Measurements from ENCODE around the gene GATAD2A.

DNA sequence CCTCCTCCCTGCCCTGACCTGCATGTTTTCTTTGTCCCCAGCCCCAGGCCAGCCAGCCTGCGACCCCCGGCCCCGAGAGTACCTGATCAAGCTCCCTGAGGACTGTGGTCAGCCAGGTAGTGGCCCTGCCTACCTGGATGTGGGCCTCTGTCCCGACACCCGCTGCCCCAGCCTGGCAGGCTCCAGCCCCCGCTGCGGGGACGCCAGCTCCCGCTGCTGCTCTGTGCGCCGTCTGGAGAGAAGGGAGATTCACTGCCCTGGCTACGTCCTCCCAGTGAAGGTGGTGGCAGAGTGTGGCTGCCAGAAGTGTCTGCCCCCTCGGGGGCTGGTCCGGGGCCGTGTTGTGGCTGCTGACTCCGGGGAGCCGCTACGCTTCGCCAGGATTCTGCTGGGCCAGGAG is 138.2 kb downstream of the GATAD2A start:
- TF ChIP-seq, protein P1, sequence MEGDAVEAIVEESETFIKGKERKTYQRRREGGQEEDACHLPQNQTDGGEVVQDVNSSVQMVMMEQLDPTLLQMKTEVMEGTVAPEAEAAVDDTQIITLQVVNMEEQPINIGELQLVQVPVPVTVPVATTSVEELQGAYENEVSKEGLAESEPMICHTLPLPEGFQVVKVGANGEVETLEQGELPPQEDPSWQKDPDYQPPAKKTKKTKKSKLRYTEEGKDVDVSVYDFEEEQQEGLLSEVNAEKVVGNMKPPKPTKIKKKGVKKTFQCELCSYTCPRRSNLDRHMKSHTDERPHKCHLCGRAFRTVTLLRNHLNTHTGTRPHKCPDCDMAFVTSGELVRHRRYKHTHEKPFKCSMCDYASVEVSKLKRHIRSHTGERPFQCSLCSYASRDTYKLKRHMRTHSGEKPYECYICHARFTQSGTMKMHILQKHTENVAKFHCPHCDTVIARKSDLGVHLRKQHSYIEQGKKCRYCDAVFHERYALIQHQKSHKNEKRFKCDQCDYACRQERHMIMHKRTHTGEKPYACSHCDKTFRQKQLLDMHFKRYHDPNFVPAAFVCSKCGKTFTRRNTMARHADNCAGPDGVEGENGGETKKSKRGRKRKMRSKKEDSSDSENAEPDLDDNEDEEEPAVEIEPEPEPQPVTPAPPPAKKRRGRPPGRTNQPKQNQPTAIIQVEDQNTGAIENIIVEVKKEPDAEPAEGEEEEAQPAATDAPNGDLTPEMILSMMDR (IDR thresholded peaks at IDR 0.05) = no peak
- TF ChIP-seq POLR2A (IDR thresholded peaks at IDR 0.05) = no peak
